ENCODE data around the gene TMEM254. TPM values are rescaled to one million over a fixed set of nuclear protein-coding genes. Genes with fewer than 3 reads are reported as not detected.

Gene TMEM254
- total and polyA plus RNA-seq, 2 experiments from 2014 or later = 21.1 to 21.5 TPM

DNA sequence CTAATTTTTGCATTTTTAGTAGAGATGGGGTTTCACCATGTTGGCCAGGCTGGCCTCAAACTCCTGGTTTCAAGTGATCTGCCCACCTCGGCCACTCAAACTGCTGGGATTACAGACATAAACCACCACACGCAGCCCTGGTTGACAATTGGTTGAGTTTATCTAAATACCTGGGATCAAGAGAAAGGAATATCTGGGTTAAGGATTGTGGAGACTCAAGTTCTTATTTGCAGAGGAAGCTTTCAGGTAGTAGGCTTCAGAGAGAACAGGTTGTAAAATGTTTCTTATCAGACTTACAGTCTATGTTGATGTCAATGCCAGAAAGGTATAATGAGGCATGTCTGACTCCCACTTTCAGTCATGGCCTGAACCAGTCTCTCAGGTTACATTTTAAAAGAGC is 5.9 kb upstream of the TMEM254 start:
- Mint-ChIP-seq H3K4me1 (peaks cover 4% of the 10 kb centered on the region; the same call in 2 of the 3 replicates), H3K36me3 (ENCODE audit: low read depth) (peaks cover 22% of the 10 kb centered on the region; the same call in 2 of the 3 replicates), H3K27ac (no peak overlapping the region), H3K27me3 (ENCODE audit: insufficient read depth, low read depth, poor library complexity) (no peaks in the 10 kb centered on the region), H3K9me3 (peaks cover 16% of the 10 kb centered on the region), H3K4me3 (no peak overlapping the region)
- H2AFZ ChIP-seq = no peak overlapping the region
- no peaks in the 10 kb centered on the region for H3K27me3 ChIP-seq (ENCODE audit: insufficient read depth)
- no peak for TF ChIP-seq ZNF114 (CRISPR knock-in tag; IDR thresholded peaks at IDR 0.05)
- TF ChIP-seq, protein P1, sequence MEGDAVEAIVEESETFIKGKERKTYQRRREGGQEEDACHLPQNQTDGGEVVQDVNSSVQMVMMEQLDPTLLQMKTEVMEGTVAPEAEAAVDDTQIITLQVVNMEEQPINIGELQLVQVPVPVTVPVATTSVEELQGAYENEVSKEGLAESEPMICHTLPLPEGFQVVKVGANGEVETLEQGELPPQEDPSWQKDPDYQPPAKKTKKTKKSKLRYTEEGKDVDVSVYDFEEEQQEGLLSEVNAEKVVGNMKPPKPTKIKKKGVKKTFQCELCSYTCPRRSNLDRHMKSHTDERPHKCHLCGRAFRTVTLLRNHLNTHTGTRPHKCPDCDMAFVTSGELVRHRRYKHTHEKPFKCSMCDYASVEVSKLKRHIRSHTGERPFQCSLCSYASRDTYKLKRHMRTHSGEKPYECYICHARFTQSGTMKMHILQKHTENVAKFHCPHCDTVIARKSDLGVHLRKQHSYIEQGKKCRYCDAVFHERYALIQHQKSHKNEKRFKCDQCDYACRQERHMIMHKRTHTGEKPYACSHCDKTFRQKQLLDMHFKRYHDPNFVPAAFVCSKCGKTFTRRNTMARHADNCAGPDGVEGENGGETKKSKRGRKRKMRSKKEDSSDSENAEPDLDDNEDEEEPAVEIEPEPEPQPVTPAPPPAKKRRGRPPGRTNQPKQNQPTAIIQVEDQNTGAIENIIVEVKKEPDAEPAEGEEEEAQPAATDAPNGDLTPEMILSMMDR (conservative IDR thresholded peaks at IDR 0.05; ENCODE audit: low read depth in 2 of 2) = no peak
- TF ChIP-seq, protein P2, sequence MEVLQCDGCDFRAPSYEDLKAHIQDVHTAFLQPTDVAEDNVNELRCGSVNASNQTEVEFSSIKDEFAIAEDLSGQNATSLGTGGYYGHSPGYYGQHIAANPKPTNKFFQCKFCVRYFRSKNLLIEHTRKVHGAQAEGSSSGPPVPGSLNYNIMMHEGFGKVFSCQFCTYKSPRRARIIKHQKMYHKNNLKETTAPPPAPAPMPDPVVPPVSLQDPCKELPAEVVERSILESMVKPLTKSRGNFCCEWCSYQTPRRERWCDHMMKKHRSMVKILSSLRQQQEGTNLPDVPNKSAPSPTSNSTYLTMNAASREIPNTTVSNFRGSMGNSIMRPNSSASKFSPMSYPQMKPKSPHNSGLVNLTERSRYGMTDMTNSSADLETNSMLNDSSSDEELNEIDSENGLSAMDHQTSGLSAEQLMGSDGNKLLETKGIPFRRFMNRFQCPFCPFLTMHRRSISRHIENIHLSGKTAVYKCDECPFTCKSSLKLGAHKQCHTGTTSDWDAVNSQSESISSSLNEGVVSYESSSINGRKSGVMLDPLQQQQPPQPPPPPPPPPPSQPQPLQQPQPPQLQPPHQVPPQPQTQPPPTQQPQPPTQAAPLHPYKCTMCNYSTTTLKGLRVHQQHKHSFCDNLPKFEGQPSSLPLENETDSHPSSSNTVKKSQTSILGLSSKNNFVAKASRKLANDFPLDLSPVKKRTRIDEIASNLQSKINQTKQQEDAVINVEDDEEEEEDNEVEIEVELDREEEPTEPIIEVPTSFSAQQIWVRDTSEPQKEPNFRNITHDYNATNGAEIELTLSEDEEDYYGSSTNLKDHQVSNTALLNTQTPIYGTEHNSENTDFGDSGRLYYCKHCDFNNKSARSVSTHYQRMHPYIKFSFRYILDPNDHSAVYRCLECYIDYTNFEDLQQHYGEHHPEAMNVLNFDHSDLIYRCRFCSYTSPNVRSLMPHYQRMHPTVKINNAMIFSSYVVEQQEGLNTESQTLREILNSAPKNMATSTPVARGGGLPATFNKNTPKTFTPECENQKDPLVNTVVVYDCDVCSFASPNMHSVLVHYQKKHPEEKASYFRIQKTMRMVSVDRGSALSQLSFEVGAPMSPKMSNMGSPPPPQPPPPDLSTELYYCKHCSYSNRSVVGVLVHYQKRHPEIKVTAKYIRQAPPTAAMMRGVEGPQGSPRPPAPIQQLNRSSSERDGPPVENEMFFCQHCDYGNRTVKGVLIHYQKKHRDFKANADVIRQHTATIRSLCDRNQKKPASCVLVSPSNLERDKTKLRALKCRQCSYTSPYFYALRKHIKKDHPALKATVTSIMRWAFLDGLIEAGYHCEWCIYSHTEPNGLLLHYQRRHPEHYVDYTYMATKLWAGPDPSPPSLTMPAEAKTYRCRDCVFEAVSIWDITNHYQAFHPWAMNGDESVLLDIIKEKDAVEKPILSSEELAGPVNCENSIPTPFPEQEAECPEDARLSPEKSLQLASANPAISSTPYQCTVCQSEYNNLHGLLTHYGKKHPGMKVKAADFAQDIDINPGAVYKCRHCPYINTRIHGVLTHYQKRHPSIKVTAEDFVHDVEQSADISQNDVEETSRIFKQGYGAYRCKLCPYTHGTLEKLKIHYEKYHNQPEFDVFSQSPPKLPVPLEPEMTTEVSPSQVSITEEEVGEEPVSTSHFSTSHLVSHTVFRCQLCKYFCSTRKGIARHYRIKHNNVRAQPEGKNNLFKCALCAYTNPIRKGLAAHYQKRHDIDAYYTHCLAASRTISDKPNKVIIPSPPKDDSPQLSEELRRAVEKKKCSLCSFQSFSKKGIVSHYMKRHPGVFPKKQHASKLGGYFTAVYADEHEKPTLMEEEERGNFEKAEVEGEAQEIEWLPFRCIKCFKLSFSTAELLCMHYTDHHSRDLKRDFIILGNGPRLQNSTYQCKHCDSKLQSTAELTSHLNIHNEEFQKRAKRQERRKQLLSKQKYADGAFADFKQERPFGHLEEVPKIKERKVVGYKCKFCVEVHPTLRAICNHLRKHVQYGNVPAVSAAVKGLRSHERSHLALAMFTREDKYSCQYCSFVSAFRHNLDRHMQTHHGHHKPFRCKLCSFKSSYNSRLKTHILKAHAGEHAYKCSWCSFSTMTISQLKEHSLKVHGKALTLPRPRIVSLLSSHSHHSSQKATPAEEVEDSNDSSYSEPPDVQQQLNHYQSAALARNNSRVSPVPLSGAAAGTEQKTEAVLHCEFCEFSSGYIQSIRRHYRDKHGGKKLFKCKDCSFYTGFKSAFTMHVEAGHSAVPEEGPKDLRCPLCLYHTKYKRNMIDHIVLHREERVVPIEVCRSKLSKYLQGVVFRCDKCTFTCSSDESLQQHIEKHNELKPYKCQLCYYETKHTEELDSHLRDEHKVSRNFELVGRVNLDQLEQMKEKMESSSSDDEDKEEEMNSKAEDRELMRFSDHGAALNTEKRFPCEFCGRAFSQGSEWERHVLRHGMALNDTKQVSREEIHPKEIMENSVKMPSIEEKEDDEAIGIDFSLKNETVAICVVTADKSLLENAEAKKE (CRISPR knock-in tag; IDR thresholded peaks at IDR 0.05) = no peak
- TF ChIP-seq ZNF331 (CRISPR knock-in tag; IDR thresholded peaks at IDR 0.05; ENCODE audit: low read depth) = no peak
- TF ChIP-seq NANOG (IDR thresholded peaks at IDR 0.05; ENCODE audit: borderline replicate concordance) = no peak
- no peak for TF ChIP-seq JUNB (IDR thresholded peaks at IDR 0.05; ENCODE audit: unreplicated experiment)
- no peak for TF ChIP-seq STAT1 (IDR thresholded peaks at IDR 0.05; ENCODE audit: unreplicated experiment)
- TF ChIP-seq, protein P3, sequence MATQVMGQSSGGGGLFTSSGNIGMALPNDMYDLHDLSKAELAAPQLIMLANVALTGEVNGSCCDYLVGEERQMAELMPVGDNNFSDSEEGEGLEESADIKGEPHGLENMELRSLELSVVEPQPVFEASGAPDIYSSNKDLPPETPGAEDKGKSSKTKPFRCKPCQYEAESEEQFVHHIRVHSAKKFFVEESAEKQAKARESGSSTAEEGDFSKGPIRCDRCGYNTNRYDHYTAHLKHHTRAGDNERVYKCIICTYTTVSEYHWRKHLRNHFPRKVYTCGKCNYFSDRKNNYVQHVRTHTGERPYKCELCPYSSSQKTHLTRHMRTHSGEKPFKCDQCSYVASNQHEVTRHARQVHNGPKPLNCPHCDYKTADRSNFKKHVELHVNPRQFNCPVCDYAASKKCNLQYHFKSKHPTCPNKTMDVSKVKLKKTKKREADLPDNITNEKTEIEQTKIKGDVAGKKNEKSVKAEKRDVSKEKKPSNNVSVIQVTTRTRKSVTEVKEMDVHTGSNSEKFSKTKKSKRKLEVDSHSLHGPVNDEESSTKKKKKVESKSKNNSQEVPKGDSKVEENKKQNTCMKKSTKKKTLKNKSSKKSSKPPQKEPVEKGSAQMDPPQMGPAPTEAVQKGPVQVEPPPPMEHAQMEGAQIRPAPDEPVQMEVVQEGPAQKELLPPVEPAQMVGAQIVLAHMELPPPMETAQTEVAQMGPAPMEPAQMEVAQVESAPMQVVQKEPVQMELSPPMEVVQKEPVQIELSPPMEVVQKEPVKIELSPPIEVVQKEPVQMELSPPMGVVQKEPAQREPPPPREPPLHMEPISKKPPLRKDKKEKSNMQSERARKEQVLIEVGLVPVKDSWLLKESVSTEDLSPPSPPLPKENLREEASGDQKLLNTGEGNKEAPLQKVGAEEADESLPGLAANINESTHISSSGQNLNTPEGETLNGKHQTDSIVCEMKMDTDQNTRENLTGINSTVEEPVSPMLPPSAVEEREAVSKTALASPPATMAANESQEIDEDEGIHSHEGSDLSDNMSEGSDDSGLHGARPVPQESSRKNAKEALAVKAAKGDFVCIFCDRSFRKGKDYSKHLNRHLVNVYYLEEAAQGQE (IDR thresholded peaks at IDR 0.05; ENCODE audit: unreplicated experiment) = no peak
- no peak for TF ChIP-seq CREB1 (CRISPR knock-in tag; IDR thresholded peaks at IDR 0.05; ENCODE audit: low read depth)
- TF ChIP-seq EZH2 (IDR thresholded peaks at IDR 0.05; ENCODE audit: low read depth, unreplicated experiment) = no peak
- TF ChIP-seq EZH2phosphoT487 (IDR thresholded peaks at IDR 0.05; ENCODE audit: unreplicated experiment) = no peak
- TF ChIP-seq, protein P4, sequence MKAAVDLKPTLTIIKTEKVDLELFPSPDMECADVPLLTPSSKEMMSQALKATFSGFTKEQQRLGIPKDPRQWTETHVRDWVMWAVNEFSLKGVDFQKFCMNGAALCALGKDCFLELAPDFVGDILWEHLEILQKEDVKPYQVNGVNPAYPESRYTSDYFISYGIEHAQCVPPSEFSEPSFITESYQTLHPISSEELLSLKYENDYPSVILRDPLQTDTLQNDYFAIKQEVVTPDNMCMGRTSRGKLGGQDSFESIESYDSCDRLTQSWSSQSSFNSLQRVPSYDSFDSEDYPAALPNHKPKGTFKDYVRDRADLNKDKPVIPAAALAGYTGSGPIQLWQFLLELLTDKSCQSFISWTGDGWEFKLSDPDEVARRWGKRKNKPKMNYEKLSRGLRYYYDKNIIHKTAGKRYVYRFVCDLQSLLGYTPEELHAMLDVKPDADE (IDR thresholded peaks at IDR 0.05) = no peak
- no peak for TF ChIP-seq POLR2AphosphoS5 (IDR thresholded peaks at IDR 0.05; ENCODE audit: low read depth)
- H3K79me2 ChIP-seq (replicated peaks; ENCODE audit: insufficient read depth) = no peaks in the 10 kb centered on the region
- DNase-seq (ENCODE audit: low spot score) (no peak), ATAC-seq (no peak)
- H3K4me2 ChIP-seq = no peak overlapping the region
- no peaks in the 10 kb centered on the region for H3K9me2 ChIP-seq (ENCODE audit: insufficient read depth)
- peaks cover 20% of the 10 kb centered on the region; the same call in 1 of the 2 replicates for H3K36me3 ChIP-seq (ENCODE audit: insufficient read depth)
- H3K4me1 ChIP-seq (ENCODE audit: insufficient read depth) = peaks cover 22% of the 10 kb centered on the region
- H3F3A ChIP-seq (replicated peaks; ENCODE audit: low read depth) = 0 out of 2 replicates have a peak, but pooled peaks cover 2% of the 10 kb centered on the region
- H3K4me3 ChIP-seq = no peak overlapping the region
- H4K20me1 ChIP-seq (replicated peaks; ENCODE audit: insufficient read depth) = no peaks in the 10 kb centered on the region
- no peak overlapping the region for H3K27ac ChIP-seq (ENCODE audit: low read depth)
